ENCODE data around the gene S100A11. TPM values are rescaled to one million over a fixed set of nuclear protein-coding genes. Genes with fewer than 3 reads are reported as not detected.

Gene S100A11
- total and polyA plus RNA-seq, 4 donors, result 69.4 to 3,092 (median 1,654) TPM

- DNase-seq, result no peak
- 53 to 58% methylated on average over 6 of the region's 6 CpGs for WGBS, 2 donors
- no peak for ATAC-seq (ENCODE audit: insufficient read depth, low FRiP score)
- Histone ChIP-seq H3K36me3 (ENCODE audit: control insufficient read depth in 4 of 4, insufficient read depth in 4 of 4, low read length in 4 of 4) (no peaks in the 10 kb centered on the region), H3K27me3 (ENCODE audit: control insufficient read depth in 3 of 3, insufficient read depth in 3 of 3, low read length in 2 of 3) (peaks cover 0 to 23% (median 18%) of the 10 kb centered on the region in 3 donors), H3K9me3 (ENCODE audit: control insufficient read depth in 4 of 4, insufficient read depth in 3 of 4, low read length in 3 of 4) (no peaks in the 10 kb centered on the region), H3K27ac (ENCODE audit: low read depth in 1 of 2, low read length in 1 of 2) (no peak overlapping the region), H3K4me3 (no peak overlapping the region), H3K4me1 (ENCODE audit: control insufficient read depth in 5 of 5, insufficient read depth in 5 of 5, low read length in 5 of 5) (peaks cover 0 to 10% (median 6%) of the 10 kb centered on the region in 5 donors), H3K9ac (ENCODE audit: insufficient read depth in 1 of 2, low read length in 2 of 2) (no peak overlapping the region)
- TF ChIP-seq CTCF (IDR thresholded peaks at IDR 0.05; ENCODE audit: control extremely low read depth, extremely low read depth), result no peak
Measured at GRCh38 chr1:152050886-152051675, 14.3 kb upstream of the S100A11 start.

- no peak for DNase-seq
- Histone ChIP-seq H3K27me3 (ENCODE audit: control insufficient read depth in 3 of 3, insufficient read depth in 3 of 3, low read length in 2 of 3) (peaks cover 0 to 16% (median 10%) of the 10 kb centered on the region in 3 donors), H3K27ac (ENCODE audit: low read depth in 1 of 2, low read length in 1 of 2) (no peak overlapping the region), H3K36me3 (ENCODE audit: control insufficient read depth in 4 of 4, insufficient read depth in 4 of 4, low read length in 4 of 4) (no peaks in the 10 kb centered on the region), H3K4me1 (ENCODE audit: control insufficient read depth in 5 of 5, insufficient read depth in 5 of 5, low read length in 5 of 5) (peaks cover 0 to 12% (median 6%) of the 10 kb centered on the region in 5 donors), H3K9me3 (ENCODE audit: control insufficient read depth in 4 of 4, insufficient read depth in 3 of 4, low read length in 3 of 4) (no peaks in the 10 kb centered on the region), H3K4me3 (no peak overlapping the region), H3K9ac (ENCODE audit: insufficient read depth in 1 of 2, low read length in 2 of 2) (no peak overlapping the region)
- TF ChIP-seq CTCF (IDR thresholded peaks at IDR 0.05; ENCODE audit: control extremely low read depth, extremely low read depth), result no peak
- 49 to 70% methylated on average over 8 of the region's 8 CpGs for WGBS, 2 donors
- ATAC-seq (ENCODE audit: insufficient read depth, low FRiP score), result no peak
Measured at GRCh38 chr1:152049291-152050083, 12.7 kb upstream of the S100A11 start.

GRCh38 chr1:152048416-152049009, 11.7 kb upstream of the S100A11 start:
- Histone ChIP-seq H3K4me3 (no peak overlapping the region), H3K4me1 (ENCODE audit: control insufficient read depth in 5 of 5, insufficient read depth in 5 of 5, low read length in 5 of 5) (peaks cover 0 to 16% (median 6%) of the 10 kb centered on the region in 5 donors), H3K9me3 (ENCODE audit: control insufficient read depth in 4 of 4, insufficient read depth in 3 of 4, low read length in 3 of 4) (no peaks in the 10 kb centered on the region), H3K27ac (ENCODE audit: low read depth in 1 of 2, low read length in 1 of 2) (peak overlapping the region; percentile 91 to 98), H3K9ac (ENCODE audit: insufficient read depth in 1 of 2, low read length in 2 of 2) (peak overlapping the region in 1 of 2 donors; percentile 74), H3K36me3 (ENCODE audit: control insufficient read depth in 4 of 4, insufficient read depth in 4 of 4, low read length in 4 of 4) (no peaks in the 10 kb centered on the region), H3K27me3 (ENCODE audit: control insufficient read depth in 3 of 3, insufficient read depth in 3 of 3, low read length in 2 of 3) (peaks cover 0 to 9% (median 7%) of the 10 kb centered on the region in 3 donors)
- DNase-seq, result peak; percentile 53 to 70 (median 64)
- TF ChIP-seq CTCF (IDR thresholded peaks at IDR 0.05; ENCODE audit: control extremely low read depth, extremely low read depth), result no peak
- 34 to 39% methylated on average over 6 of the region's 6 CpGs for WGBS, 2 donors
- peak; percentile 57 for ATAC-seq (ENCODE audit: insufficient read depth, low FRiP score)

All from lung (tissue), 12 donors.